ENCODE results near the gene CAPN8.

DNA sequence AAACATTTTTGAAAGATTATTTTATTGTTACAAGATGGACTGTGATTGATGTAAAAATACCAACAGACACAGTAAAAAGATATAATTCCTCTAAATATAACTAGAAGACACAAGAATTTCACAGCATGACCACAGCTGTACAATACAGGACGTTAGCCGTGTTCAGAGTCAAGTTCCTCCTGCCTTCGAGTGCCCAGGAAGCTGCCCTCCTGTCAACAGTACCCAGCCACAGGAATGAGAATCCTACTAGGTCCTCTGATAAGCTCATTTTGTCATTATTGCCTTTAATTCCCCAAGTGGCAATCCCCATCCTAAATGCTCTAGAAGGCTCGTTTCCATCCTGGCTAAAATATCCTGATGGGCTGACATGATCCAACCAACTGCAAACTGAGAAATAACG lies 30.4 kb upstream of the CAPN8 start:
- TF ChIP-seq TAF1 (IDR thresholded peaks at IDR 0.05; ENCODE audit: low read depth) (no peak), YY1 (IDR thresholded peaks at IDR 0.05; ENCODE audit: low read depth) (no peak), EP300 (IDR thresholded peaks at IDR 0.05; ENCODE audit: borderline replicate concordance) (no peak), EGR1 (IDR thresholded peaks at IDR 0.05) (no peak), TEAD4 (IDR thresholded peaks at IDR 0.05) (no peak), CREB1 (IDR thresholded peaks at IDR 0.05; ENCODE audit: low read depth) (no peak), ZBTB7A (IDR thresholded peaks at IDR 0.05; ENCODE audit: low read depth) (no peak), RAD21 (IDR thresholded peaks at IDR 0.05; ENCODE audit: low read depth) (no peak), FOXM1 (IDR thresholded peaks at IDR 0.05; ENCODE audit: borderline replicate concordance, low read depth) (no peak)
- TF ChIP-seq, protein P1, sequence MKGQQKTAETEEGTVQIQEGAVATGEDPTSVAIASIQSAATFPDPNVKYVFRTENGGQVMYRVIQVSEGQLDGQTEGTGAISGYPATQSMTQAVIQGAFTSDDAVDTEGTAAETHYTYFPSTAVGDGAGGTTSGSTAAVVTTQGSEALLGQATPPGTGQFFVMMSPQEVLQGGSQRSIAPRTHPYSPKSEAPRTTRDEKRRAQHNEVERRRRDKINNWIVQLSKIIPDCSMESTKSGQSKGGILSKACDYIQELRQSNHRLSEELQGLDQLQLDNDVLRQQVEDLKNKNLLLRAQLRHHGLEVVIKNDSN (IDR thresholded peaks at IDR 0.05): no peak
- TF ChIP-seq, protein P2, sequence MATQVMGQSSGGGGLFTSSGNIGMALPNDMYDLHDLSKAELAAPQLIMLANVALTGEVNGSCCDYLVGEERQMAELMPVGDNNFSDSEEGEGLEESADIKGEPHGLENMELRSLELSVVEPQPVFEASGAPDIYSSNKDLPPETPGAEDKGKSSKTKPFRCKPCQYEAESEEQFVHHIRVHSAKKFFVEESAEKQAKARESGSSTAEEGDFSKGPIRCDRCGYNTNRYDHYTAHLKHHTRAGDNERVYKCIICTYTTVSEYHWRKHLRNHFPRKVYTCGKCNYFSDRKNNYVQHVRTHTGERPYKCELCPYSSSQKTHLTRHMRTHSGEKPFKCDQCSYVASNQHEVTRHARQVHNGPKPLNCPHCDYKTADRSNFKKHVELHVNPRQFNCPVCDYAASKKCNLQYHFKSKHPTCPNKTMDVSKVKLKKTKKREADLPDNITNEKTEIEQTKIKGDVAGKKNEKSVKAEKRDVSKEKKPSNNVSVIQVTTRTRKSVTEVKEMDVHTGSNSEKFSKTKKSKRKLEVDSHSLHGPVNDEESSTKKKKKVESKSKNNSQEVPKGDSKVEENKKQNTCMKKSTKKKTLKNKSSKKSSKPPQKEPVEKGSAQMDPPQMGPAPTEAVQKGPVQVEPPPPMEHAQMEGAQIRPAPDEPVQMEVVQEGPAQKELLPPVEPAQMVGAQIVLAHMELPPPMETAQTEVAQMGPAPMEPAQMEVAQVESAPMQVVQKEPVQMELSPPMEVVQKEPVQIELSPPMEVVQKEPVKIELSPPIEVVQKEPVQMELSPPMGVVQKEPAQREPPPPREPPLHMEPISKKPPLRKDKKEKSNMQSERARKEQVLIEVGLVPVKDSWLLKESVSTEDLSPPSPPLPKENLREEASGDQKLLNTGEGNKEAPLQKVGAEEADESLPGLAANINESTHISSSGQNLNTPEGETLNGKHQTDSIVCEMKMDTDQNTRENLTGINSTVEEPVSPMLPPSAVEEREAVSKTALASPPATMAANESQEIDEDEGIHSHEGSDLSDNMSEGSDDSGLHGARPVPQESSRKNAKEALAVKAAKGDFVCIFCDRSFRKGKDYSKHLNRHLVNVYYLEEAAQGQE (IDR thresholded peaks at IDR 0.05; ENCODE audit: low read depth): no peak

All from Ishikawa (cell line).